Measurements from ENCODE around the gene TMUB2. TPM values are rescaled to one million over a fixed set of nuclear protein-coding genes. Genes with fewer than 3 reads are reported as not detected.

Gene TMUB2
- total RNA-seq, 1 experiment from 2014 or later, result 25.1 TPM

GRCh38 chr17:44137891-44138709 lies 48.7 kb upstream of the TMUB2 start:
- peaks cover 13% of the 10 kb centered on the region for H3K79me2 ChIP-seq (ENCODE audit: insufficient read depth, low read length)
- H3K9me2 ChIP-seq (ENCODE audit: insufficient read depth), result no peaks in the 10 kb centered on the region
- H3K4me3 ChIP-seq (replicated peaks in 1 of 2; ENCODE audit: low read depth in 1 of 2, low read length in 2 of 2), result peak overlapping the region; percentile 28 to 57
- CTCF ChIA-PET, result interaction anchor here (0.7 to 1.8 kb wide), 7 partner anchors 12 to 55 kb away, joined by 3 to 10 read pairs (median 6); partner anchors contain the start of gene HDAC5
- H3K4me2 ChIP-seq (ENCODE audit: low read length), result peak overlapping the region; percentile 98
- H3K9me3 ChIP-seq (ENCODE audit: control insufficient read depth in 1 of 2, insufficient read depth in 1 of 2, low read depth in 1 of 2, low read length in 2 of 2), result no peaks in the 10 kb centered on the region
- H3K9ac ChIP-seq (ENCODE audit: low read length), result peak overlapping the region; percentile 77
- intact Hi-C loops (cut with micrococcal nuclease), result loop anchor here (1.0 kb wide), 1 partner anchor 14 kb away; no protein-coding TSS in a partner anchor
- no TSS peak for BruUV-seq (replicated peaks)
- H3K36me3 ChIP-seq (ENCODE audit: control insufficient read depth in 1 of 2, insufficient read depth in 2 of 2, low read length in 2 of 2), result no peaks in the 10 kb centered on the region
- DNase-seq (ENCODE audit: low read depth, low spot score), result peak; percentile 95
- H3K27me3 ChIP-seq (ENCODE audit: insufficient read depth, low read length), result no peaks in the 10 kb centered on the region
- ATAC-seq, result peak; percentile 84
- H2AFZ ChIP-seq (ENCODE audit: low read depth, low read length, poor library complexity, severe bottlenecking), result no peak overlapping the region
- H3K27ac ChIP-seq (ENCODE audit: low read depth, low read length), result peak overlapping the region; percentile 67
- RAD21 ChIA-PET (ENCODE audit: low non-redundant PET in 1 of 2, low total read pairs in 2 of 2, uncharacterized antibody in 2 of 2, unreplicated experiment in 2 of 2), result interaction anchor here in 1 of 2 experiments (1.0 kb wide), 1 partner anchor 14 kb away, joined by 3 read pairs; the partner anchor contains the start of gene HDAC5
- H4K20me1 ChIP-seq (ENCODE audit: insufficient read depth), result no peaks in the 10 kb centered on the region
- peaks cover 28 to 38% of the 10 kb centered on the region in 2 experiments for H3K4me1 ChIP-seq (ENCODE audit: control insufficient read depth in 1 of 2, insufficient read depth in 2 of 2, low read length in 2 of 2)
- POLR2A ChIA-PET, result interaction anchor here (1.0 to 1.7 kb wide), 5 partner anchors 9 to 81 kb away, joined by 3 to 14 read pairs (median 3); partner anchors contain the start of genes HDAC5 and UBTF
- TF ChIP-seq ATF3 (IDR thresholded peaks at IDR 0.05), result no peak
- TF ChIP-seq SIN3A (IDR thresholded peaks at IDR 0.05; ENCODE audit: low read depth), result 0 out of 2 replicates have a peak, but pooled peaks have one; percentile 34
- TF ChIP-seq EGR1 (IDR thresholded peaks at IDR 0.05; ENCODE audit: low read depth), result peak; percentile 96
- no peak for TF ChIP-seq EZH2 (IDR thresholded peaks at IDR 0.05)
- no peak for TF ChIP-seq EZH2phosphoT487 (IDR thresholded peaks at IDR 0.05; ENCODE audit: borderline replicate concordance)
- TF ChIP-seq ZFX (IDR thresholded peaks at IDR 0.05), result no peak
- TF ChIP-seq ELF1 (IDR thresholded peaks at IDR 0.05; ENCODE audit: borderline replicate concordance, low read depth), result no peak
- TF ChIP-seq RAD21 (IDR thresholded peaks at IDR 0.05; ENCODE audit: low read depth), result no peak
- TF ChIP-seq POLR2A (IDR thresholded peaks at IDR 0.05; ENCODE audit: borderline replicate concordance, extremely low read depth, insufficient read depth, insufficient read length), result peak; percentile 37
- peak; percentile 98 for TF ChIP-seq JUND (IDR thresholded peaks at IDR 0.05)
- TF ChIP-seq, protein P1, sequence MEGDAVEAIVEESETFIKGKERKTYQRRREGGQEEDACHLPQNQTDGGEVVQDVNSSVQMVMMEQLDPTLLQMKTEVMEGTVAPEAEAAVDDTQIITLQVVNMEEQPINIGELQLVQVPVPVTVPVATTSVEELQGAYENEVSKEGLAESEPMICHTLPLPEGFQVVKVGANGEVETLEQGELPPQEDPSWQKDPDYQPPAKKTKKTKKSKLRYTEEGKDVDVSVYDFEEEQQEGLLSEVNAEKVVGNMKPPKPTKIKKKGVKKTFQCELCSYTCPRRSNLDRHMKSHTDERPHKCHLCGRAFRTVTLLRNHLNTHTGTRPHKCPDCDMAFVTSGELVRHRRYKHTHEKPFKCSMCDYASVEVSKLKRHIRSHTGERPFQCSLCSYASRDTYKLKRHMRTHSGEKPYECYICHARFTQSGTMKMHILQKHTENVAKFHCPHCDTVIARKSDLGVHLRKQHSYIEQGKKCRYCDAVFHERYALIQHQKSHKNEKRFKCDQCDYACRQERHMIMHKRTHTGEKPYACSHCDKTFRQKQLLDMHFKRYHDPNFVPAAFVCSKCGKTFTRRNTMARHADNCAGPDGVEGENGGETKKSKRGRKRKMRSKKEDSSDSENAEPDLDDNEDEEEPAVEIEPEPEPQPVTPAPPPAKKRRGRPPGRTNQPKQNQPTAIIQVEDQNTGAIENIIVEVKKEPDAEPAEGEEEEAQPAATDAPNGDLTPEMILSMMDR (IDR thresholded peaks at IDR 0.05 in 2 of 3, conservative IDR thresholded peaks at IDR 0.05 in 1 of 3; ENCODE audit: borderline replicate concordance in 1 of 3, insufficient read depth in 1 of 3, low read depth in 2 of 3, low read length in 2 of 3), result no peak
- TF ChIP-seq POLR2AphosphoS5 (IDR thresholded peaks at IDR 0.05; ENCODE audit: low read depth, low read length), result peak; percentile 69
- peak; percentile 97 for TF ChIP-seq FOSL1 (IDR thresholded peaks at IDR 0.05; ENCODE audit: low read depth)
- TF ChIP-seq MAX (IDR thresholded peaks at IDR 0.05), result peak; percentile 90
- no peak for TF ChIP-seq YY1 (IDR thresholded peaks at IDR 0.05; ENCODE audit: extremely low read depth, insufficient replicate concordance, low read depth, low read length)
- TF ChIP-seq, protein P2, sequence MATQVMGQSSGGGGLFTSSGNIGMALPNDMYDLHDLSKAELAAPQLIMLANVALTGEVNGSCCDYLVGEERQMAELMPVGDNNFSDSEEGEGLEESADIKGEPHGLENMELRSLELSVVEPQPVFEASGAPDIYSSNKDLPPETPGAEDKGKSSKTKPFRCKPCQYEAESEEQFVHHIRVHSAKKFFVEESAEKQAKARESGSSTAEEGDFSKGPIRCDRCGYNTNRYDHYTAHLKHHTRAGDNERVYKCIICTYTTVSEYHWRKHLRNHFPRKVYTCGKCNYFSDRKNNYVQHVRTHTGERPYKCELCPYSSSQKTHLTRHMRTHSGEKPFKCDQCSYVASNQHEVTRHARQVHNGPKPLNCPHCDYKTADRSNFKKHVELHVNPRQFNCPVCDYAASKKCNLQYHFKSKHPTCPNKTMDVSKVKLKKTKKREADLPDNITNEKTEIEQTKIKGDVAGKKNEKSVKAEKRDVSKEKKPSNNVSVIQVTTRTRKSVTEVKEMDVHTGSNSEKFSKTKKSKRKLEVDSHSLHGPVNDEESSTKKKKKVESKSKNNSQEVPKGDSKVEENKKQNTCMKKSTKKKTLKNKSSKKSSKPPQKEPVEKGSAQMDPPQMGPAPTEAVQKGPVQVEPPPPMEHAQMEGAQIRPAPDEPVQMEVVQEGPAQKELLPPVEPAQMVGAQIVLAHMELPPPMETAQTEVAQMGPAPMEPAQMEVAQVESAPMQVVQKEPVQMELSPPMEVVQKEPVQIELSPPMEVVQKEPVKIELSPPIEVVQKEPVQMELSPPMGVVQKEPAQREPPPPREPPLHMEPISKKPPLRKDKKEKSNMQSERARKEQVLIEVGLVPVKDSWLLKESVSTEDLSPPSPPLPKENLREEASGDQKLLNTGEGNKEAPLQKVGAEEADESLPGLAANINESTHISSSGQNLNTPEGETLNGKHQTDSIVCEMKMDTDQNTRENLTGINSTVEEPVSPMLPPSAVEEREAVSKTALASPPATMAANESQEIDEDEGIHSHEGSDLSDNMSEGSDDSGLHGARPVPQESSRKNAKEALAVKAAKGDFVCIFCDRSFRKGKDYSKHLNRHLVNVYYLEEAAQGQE (IDR thresholded peaks at IDR 0.05; ENCODE audit: low read depth), result no peak
- TF ChIP-seq ZBTB33 (IDR thresholded peaks at IDR 0.05; ENCODE audit: extremely low read depth, insufficient replicate concordance, low read length), result no peak
- TF ChIP-seq CBX3 (IDR thresholded peaks at IDR 0.05; ENCODE audit: low read depth), result 0 out of 2 replicates have a peak, but pooled peaks have one; percentile 29
